Esophagus squamous epithelium (tissue), 4 donors: ENCODE results near the gene BACH2.

Source experiments
- POLR2A ChIP-seq, 4 donors: fragments of 450-650 bp; IDR thresholded peaks; one replicate each; pipeline ENCODE4 v1.6.1; 2017; ENCODE audit warnings: antibody characterized with exemption in 4 of 4, mild to moderate bottlenecking in 4 of 4, moderate library complexity in 3 of 4
- TF ChIP-seq, protein P1 (sequence below), 6 experiments: fragments of 450-650 bp in 4 of 6; fragments of 200-600 bp in 2 of 6; sonication (generic) in 2 of 6; IDR thresholded peaks; one replicate each; pipeline ENCODE4 v1.5.1; 2016 to 2019; ENCODE audit warnings: antibody characterized with exemption in 6 of 6, mild to moderate bottlenecking in 4 of 6, moderate library complexity in 4 of 6

DNA sequence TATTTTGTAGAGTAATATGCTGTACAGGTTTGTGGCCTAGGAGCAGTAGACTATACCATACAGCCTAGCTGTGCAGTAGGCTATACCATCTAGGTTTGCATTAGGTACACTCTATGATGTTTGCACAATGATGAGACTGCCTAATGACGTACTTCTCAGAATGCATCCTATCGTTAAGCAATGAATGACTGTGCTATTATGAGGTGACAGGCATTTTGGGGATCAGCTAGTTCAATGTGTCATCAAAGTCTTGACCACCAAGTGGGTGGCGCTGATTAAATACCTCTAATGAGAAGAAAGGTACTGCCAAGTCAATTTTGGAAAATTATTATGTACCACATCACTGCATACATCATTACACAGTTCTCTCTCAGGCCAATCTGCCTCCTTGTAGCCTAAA, 190.2 kb downstream of the BACH2 start:
- no peak for TF ChIP-seq POLR2A (IDR thresholded peaks at IDR 0.05)
- TF ChIP-seq, protein P1, sequence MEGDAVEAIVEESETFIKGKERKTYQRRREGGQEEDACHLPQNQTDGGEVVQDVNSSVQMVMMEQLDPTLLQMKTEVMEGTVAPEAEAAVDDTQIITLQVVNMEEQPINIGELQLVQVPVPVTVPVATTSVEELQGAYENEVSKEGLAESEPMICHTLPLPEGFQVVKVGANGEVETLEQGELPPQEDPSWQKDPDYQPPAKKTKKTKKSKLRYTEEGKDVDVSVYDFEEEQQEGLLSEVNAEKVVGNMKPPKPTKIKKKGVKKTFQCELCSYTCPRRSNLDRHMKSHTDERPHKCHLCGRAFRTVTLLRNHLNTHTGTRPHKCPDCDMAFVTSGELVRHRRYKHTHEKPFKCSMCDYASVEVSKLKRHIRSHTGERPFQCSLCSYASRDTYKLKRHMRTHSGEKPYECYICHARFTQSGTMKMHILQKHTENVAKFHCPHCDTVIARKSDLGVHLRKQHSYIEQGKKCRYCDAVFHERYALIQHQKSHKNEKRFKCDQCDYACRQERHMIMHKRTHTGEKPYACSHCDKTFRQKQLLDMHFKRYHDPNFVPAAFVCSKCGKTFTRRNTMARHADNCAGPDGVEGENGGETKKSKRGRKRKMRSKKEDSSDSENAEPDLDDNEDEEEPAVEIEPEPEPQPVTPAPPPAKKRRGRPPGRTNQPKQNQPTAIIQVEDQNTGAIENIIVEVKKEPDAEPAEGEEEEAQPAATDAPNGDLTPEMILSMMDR (IDR thresholded peaks at IDR 0.05), result no peak
